Lung (tissue), 12 donors: Measurements from ENCODE around the gene NRXN2. TPM values are rescaled to one million over a fixed set of nuclear protein-coding genes. Genes with fewer than 3 reads are reported as not detected.

ENCODE experiments used
- ATAC-seq: fragments of 200-7000 bp; cut with Tn5 transposase; one replicate; pipeline ENCODE4 v1.9.1; 2020; ENCODE audit warnings: moderate number of reproducible peaks; ENCODE audit not compliant: insufficient read depth, low FRiP score
- DNase-seq, 3 donors: peaks; one replicate each; pipeline ENCODE4 v3.0.0-alpha.2; 2013 to 2017
- H3K27ac ChIP-seq, 2 donors: one replicate each; pipeline ENCODE4 v1.5.1; 2013; ENCODE audit warnings: mild to moderate bottlenecking in 2 of 2, moderate library complexity in 2 of 2, control low read depth in 1 of 2, inconsistent platforms in 1 of 2, low read depth in 1 of 2, low read length in 1 of 2
- H3K27me3 ChIP-seq, 3 donors: one replicate each; pipeline ENCODE4 v1.5.1; 2013; ENCODE audit warnings: low read length in 2 of 3; ENCODE audit not compliant: control insufficient read depth in 3 of 3, insufficient read depth in 3 of 3
- H3K36me3 ChIP-seq, 4 donors: one replicate each; pipeline ENCODE4 v1.5.1; 2013; ENCODE audit warnings: low read length in 4 of 4, mild to moderate bottlenecking in 1 of 4, moderate library complexity in 1 of 4; ENCODE audit not compliant: control insufficient read depth in 4 of 4, insufficient read depth in 4 of 4
- H3K4me1 ChIP-seq, 5 donors: one replicate each; pipeline ENCODE4 v1.5.1; 2013; ENCODE audit warnings: low read length in 5 of 5, mild to moderate bottlenecking in 2 of 5, moderate library complexity in 1 of 5; ENCODE audit not compliant: control insufficient read depth in 5 of 5, insufficient read depth in 5 of 5
- H3K4me3 ChIP-seq: one replicate; pipeline ENCODE4 v1.5.1; 2013; ENCODE audit warnings: mild to moderate bottlenecking, control low read depth, moderate library complexity
- H3K9ac ChIP-seq, 2 donors: one replicate each; pipeline ENCODE4 v1.5.1; 2013; ENCODE audit warnings: low read length in 2 of 2, control low read depth in 1 of 2; ENCODE audit not compliant: insufficient read depth in 1 of 2
- H3K9me3 ChIP-seq, 4 donors: one replicate each; pipeline ENCODE4 v1.5.1; 2013; ENCODE audit warnings: low read length in 3 of 4, mild to moderate bottlenecking in 1 of 4, moderate library complexity in 1 of 4; ENCODE audit not compliant: control insufficient read depth in 4 of 4, insufficient read depth in 3 of 4
- WGBS, 2 donors: extraction: QIAGEN DNeasy Blood & Tissue Kit; methylation state at CpG; one replicate each; pipeline ENCODE4 v1.1.7; 2013; 5-methylcytosine and 5-hydroxymethylcytosine counted together
- polyA plus RNA-seq, 2 donors: library from polyadenylated mRNA; stranded (reverse); fragments of 200-250 nt; gene quantifications; one replicate each; pipeline ENCODE4 v1.2.1, GENCODE V29; 2013
- total RNA-seq, 2 donors: library from RNA; depleted of rRNA in 1 of 2; stranded (reverse); fragments of >200 nt in 1 of 2; gene quantifications; one replicate each; pipeline ENCODE4 v1.2.1, GENCODE V29; 2014 to 2021
- TF ChIP-seq, protein P1 (sequence below): IDR thresholded peaks from 2 replicates; pipeline ENCODE4 v1.5.1; 2012; ENCODE audit warnings: mild to moderate bottlenecking; ENCODE audit errors: control extremely low read depth, extremely low read depth
- donor health status: control.
- donor health status: control.
- donor health status: Bipolar disorder and iron deficiency.
- donor health status: healthy.
- donor health status: DM: yes; HTN: yes; CAD: no.

Gene NRXN2
- total and polyA plus RNA-seq, 4 donors: 0.39 to 6.6 (median 1.1) TPM

- no peak overlapping the region for H3K27ac ChIP-seq
- WGBS, 2 donors: 90% methylated on average over 9 of the region's 9 CpGs
- H3K9me3 ChIP-seq: no peaks in the 10 kb centered on the region
- no peak overlapping the region for H3K4me3 ChIP-seq
- ATAC-seq: no peak
- no peak overlapping the region for H3K9ac ChIP-seq
- TF ChIP-seq, protein P1, sequence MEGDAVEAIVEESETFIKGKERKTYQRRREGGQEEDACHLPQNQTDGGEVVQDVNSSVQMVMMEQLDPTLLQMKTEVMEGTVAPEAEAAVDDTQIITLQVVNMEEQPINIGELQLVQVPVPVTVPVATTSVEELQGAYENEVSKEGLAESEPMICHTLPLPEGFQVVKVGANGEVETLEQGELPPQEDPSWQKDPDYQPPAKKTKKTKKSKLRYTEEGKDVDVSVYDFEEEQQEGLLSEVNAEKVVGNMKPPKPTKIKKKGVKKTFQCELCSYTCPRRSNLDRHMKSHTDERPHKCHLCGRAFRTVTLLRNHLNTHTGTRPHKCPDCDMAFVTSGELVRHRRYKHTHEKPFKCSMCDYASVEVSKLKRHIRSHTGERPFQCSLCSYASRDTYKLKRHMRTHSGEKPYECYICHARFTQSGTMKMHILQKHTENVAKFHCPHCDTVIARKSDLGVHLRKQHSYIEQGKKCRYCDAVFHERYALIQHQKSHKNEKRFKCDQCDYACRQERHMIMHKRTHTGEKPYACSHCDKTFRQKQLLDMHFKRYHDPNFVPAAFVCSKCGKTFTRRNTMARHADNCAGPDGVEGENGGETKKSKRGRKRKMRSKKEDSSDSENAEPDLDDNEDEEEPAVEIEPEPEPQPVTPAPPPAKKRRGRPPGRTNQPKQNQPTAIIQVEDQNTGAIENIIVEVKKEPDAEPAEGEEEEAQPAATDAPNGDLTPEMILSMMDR: no peak
- peaks cover 0 to 16% (median 0%) of the 10 kb centered on the region in 4 donors for H3K36me3 ChIP-seq
- H3K27me3 ChIP-seq: peaks cover 0 to 15% (median 10%) of the 10 kb centered on the region in 3 donors
- H3K4me1 ChIP-seq: no peaks in the 10 kb centered on the region
- no peak for DNase-seq
Observed at GRCh38 chr11:64735725-64736259, 12.8 kb upstream of the NRXN2 start.

DNA sequence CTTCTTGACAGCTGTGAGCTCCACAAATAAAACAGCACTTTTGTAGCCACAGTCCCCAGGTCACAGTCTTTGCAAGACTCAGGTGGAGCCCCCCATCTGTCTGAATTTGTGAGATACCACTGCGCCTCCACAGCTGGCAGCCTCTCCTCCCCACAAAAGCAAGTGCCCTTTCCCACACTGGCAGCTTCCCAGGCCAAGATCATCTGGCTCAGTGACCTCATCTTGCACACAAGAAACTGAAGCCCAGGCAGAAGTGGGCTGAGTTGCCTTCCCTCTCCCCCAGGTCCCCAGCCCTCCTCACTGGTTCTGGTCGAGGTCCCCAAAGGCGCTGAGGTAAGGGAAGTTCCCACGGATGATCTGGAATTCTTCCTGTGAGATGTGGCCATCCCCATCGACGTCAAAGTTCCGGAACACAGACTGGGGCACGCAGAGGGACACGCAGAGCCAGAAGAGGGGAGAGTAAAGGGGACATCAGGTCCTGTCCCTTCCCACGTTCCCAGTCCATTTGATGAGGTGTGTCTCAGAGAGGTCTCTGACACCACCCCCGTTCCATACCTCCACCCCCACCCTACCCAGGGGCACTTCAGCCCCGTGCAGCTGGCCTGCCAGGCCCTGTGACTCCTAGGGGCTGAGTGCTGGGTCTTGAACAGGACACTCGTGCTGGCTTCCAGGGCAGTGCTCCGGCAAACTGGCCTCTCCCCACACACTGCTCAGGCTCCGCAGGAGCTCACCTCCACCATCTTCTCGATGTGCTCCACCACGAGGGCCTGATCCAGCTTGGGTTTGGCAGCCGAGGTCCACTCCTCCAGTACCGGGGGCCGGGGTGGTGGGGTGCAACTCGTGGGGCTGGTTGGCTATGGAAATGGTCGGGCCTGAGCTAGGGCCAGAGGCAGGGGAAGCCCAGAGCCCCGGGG lies 12.1 kb upstream of the NRXN2 start:
- Histone ChIP-seq H3K4me3 (no peak overlapping the region), H3K4me1 (no peaks in the 10 kb centered on the region), H3K27me3 (peaks cover 0 to 12% (median 5%) of the 10 kb centered on the region in 3 donors), H3K36me3 (peaks cover 0 to 16% (median 0%) of the 10 kb centered on the region in 4 donors), H3K27ac (no peak overlapping the region), H3K9me3 (no peaks in the 10 kb centered on the region), H3K9ac (no peak overlapping the region)
- DNase-seq: no peak
- 85 to 88% methylated on average over 23 of the region's 23 CpGs for WGBS, 2 donors
- no peak for ATAC-seq
- TF ChIP-seq, protein P1: no peak

DNA sequence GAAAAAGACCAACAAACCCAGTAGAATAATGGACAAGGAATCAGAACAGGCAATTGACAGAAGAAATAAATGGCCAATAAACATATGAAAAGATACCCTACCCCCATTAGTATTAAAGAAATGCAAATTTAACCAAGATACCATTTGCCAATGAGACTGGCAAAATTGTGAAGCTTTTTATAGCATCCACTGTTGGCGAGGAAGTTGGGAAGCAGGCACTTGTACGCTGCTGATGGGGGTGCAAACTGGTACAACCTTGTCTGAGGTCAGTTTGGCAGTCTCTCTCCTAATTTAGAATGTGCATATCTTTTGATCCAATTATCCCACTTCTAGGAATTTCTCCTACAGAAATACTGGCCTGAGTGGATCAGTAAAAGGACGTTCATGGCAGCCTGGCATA lies 8.6 kb upstream of the NRXN2 start:
- Histone ChIP-seq H3K4me1 (no peaks in the 10 kb centered on the region), H3K9ac (no peak overlapping the region), H3K27me3 (peaks cover 0 to 5% (median 2%) of the 10 kb centered on the region in 3 donors), H3K27ac (no peak overlapping the region), H3K36me3 (peaks cover 0 to 11% (median 0%) of the 10 kb centered on the region in 4 donors), H3K9me3 (no peaks in the 10 kb centered on the region), H3K4me3 (no peak overlapping the region)
- WGBS, 2 donors: 79 to 88% methylated on average over 3 of the region's 3 CpGs
- TF ChIP-seq, protein P1: no peak
- no peak for DNase-seq
- no peak for ATAC-seq
